OCI-LY7 (cell line): Measurements from ENCODE around the gene KIAA1549. TPM values are rescaled to one million over a fixed set of nuclear protein-coding genes. Genes with fewer than 3 reads are reported as not detected.

Experiments
- BruUV-seq: library from RNA; stranded (reverse); fragments of 400-500 nt; replicated peaks from 2 replicates; lab custom pipeline; 2021; lab: Mats Ljungman, UMichigan
- CTCF ChIA-PET: fragments of 300-600 bp; sonication (Branson Sonifier 250); formaldehyde crosslinking; loops from one replicate; lab custom pipeline; 2022; ENCODE audit warnings: antibody characterized with exemption; ENCODE audit not compliant: unreplicated experiment; lab: Charles Lee
- POLR2A ChIA-PET: fragments of 300-600 bp; sonication (Branson Sonifier 250); formaldehyde crosslinking; loops from one replicate; lab custom pipeline; 2022; ENCODE audit warnings: antibody characterized with exemption; lab: Charles Lee
- DNase-seq: peaks from one replicate; pipeline ENCODE4 v3.0.0-alpha.2; 2015; ENCODE audit warnings: low spot score
- H2AFZ ChIP-seq: fragments of 200-600 bp; sonication (generic), shearing (Covaris generic); 2 replicates; pipeline ENCODE4 v1.6.1; 2014; ENCODE audit warnings: mild to moderate bottlenecking, antibody characterized with exemption, low read length, moderate library complexity
- H3K27ac ChIP-seq: fragments of 200-600 bp; sonication (generic); 2 replicates; pipeline ENCODE4 v1.5.1; 2014; ENCODE audit warnings: mixed run types, low read depth, mild to moderate bottlenecking, moderate library complexity, low read length, inconsistent platforms; ENCODE audit not compliant: poor library complexity, severe bottlenecking
- H3K36me3 ChIP-seq: fragments of 200-600 bp; sonication (generic); 2 replicates; pipeline ENCODE4 v1.6.1; 2014; ENCODE audit warnings: mild to moderate bottlenecking, antibody characterized with exemption, low read length, moderate library complexity, mixed read lengths; ENCODE audit not compliant: insufficient read depth
- H3K4me1 ChIP-seq: fragments of 200-600 bp; sonication (generic); 2 replicates; pipeline ENCODE4 v1.5.1; 2014; ENCODE audit warnings: mild to moderate bottlenecking, low read length; ENCODE audit not compliant: insufficient read depth, poor library complexity, severe bottlenecking
- H3K4me2 ChIP-seq: fragments of 200-600 bp; sonication (generic); 2 replicates; pipeline ENCODE4 v1.6.1; 2014; ENCODE audit warnings: mild to moderate bottlenecking, low read length
- H3K4me3 ChIP-seq: fragments of 200-600 bp; sonication (generic); 2 replicates; pipeline ENCODE4 v1.5.1; 2014; ENCODE audit warnings: mild to moderate bottlenecking, low read depth, low read length; ENCODE audit not compliant: poor library complexity, severe bottlenecking
- H3K79me2 ChIP-seq: fragments of 200-600 bp; sonication (generic); 2 replicates; pipeline ENCODE4 v1.6.1; 2016; ENCODE audit warnings: low read depth, mild to moderate bottlenecking, low read length, moderate library complexity, mixed read lengths; ENCODE audit not compliant: insufficient read depth
- H3K9me2 ChIP-seq: fragments of 200-600 bp; sonication (generic); 2 replicates; pipeline ENCODE4 v1.6.1; 2016; ENCODE audit warnings: mild to moderate bottlenecking, low read length, mixed read lengths; ENCODE audit not compliant: insufficient read depth
- H3K9me3 ChIP-seq: fragments of 200-600 bp; sonication (generic); 2 replicates; pipeline ENCODE4 v1.6.1; 2014; ENCODE audit warnings: mild to moderate bottlenecking, mixed run types, low read length, mixed read lengths
- H4K20me1 ChIP-seq: fragments of 200-600 bp; sonication (generic); 2 replicates; pipeline ENCODE4 v1.6.1; 2014; ENCODE audit warnings: mild to moderate bottlenecking, antibody characterized with exemption, low read length, moderate library complexity, mixed read lengths; ENCODE audit not compliant: insufficient read depth
- CTCF ChIP-seq: fragments of 200-600 bp; sonication (generic); conservative IDR thresholded peaks from 2 replicates; pipeline ENCODE4 v1.5.1; 2014; ENCODE audit warnings: mild to moderate bottlenecking, antibody characterized with exemption, low read length, moderate library complexity, mixed read lengths
- EZH2phosphoT487 ChIP-seq: fragments of 200-600 bp; sonication (generic); IDR thresholded peaks from 2 replicates; pipeline ENCODE4 v1.6.1; 2018; ENCODE audit warnings: low read depth, borderline replicate concordance, mild to moderate bottlenecking, mixed run types, antibody characterized with exemption, low read length, moderate library complexity, mixed read lengths
- intact Hi-C: fragments of 100-400 bp; cut with micrococcal nuclease; formaldehyde crosslinking; loops from one replicate; pipeline ENCODE4 v1.10.0; 2022; ENCODE audit not compliant: unreplicated experiment
- total RNA-seq, 2 experiments: library from RNA; depleted of rRNA in 1 of 2; stranded (reverse); fragments of >200 nt in 1 of 2; shearing (Covaris generic) in 1 of 2; gene quantifications; 2 replicates each; pipeline ENCODE4 v1.2.3, GENCODE V29; 2014 to 2022

KIAA1549 gene
- total RNA-seq, 2 experiments from 2014 or later: 0.03 to 3.0 TPM

DNA sequence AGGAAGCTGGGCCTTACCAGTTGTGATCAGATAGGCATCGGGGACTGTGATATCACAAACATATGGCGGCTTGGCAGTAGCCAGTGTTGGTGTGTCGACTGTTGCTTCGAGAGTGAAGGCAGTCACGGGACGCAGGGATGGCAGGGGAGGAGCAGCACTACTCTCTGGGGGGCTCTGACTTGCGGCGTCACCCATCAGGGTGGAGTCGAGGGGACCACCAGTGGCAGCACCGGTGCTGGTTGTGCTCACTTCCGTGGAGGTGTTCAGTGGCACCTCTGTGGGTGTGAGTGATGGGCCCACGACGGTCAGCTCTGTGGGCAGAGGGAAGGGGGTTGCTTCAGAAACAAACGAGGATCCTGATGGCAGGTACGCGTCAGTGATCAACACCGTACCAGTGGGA is 64.5 kb downstream of the KIAA1549 start:
- no peaks in the 10 kb centered on the region for H3K79me2 ChIP-seq
- no peak overlapping the region for H3K4me3 ChIP-seq
- no peaks in the 10 kb centered on the region for H3K36me3 ChIP-seq
- no peak overlapping the region for H3K27ac ChIP-seq
- intact Hi-C loops: no loop called here
- CTCF ChIA-PET: no interaction called here
- TF ChIP-seq EZH2phosphoT487 (no peak), CTCF (no peak)
- no peaks in the 10 kb centered on the region for H3K9me3 ChIP-seq
- no peaks in the 10 kb centered on the region for H4K20me1 ChIP-seq
- DNase-seq: no peak
- POLR2A ChIA-PET: no interaction called here
- no peaks in the 10 kb centered on the region for H3K4me1 ChIP-seq
- H3K4me2 ChIP-seq: no peak overlapping the region
- BruUV-seq: no TSS peak
- no peaks in the 10 kb centered on the region for H3K9me2 ChIP-seq
- H2AFZ ChIP-seq: no peak overlapping the region

GRCh38 chr7:138916275-138916674 is 64.9 kb downstream of the KIAA1549 start:
- H3K9me3 ChIP-seq: no peaks in the 10 kb centered on the region
- H3K4me3 ChIP-seq: no peak overlapping the region
- no peaks in the 10 kb centered on the region for H3K79me2 ChIP-seq
- no peak overlapping the region for H3K27ac ChIP-seq
- CTCF ChIA-PET: no interaction called here
- no peaks in the 10 kb centered on the region for H3K9me2 ChIP-seq
- H3K36me3 ChIP-seq: no peaks in the 10 kb centered on the region
- intact Hi-C loops: no loop called here
- BruUV-seq: no TSS peak
- H4K20me1 ChIP-seq: no peaks in the 10 kb centered on the region
- H3K4me2 ChIP-seq: no peak overlapping the region
- DNase-seq: no peak
- no peaks in the 10 kb centered on the region for H3K4me1 ChIP-seq
- H2AFZ ChIP-seq: no peak overlapping the region
- POLR2A ChIA-PET: no interaction called here
- TF ChIP-seq EZH2phosphoT487 (no peak), CTCF (no peak)

- CTCF ChIA-PET: no interaction called here
- Histone ChIP-seq H3K4me1 (no peaks in the 10 kb centered on the region), H3K9me2 (no peaks in the 10 kb centered on the region)
Observed at GRCh38 chr7:138913783-138914182, 67.4 kb downstream of the KIAA1549 start.

More at GRCh38 chr7:138913783-138914182, 67.4 kb downstream of the KIAA1549 start:
- Histone ChIP-seq H3K27ac (no peak overlapping the region), H3K36me3 (no peaks in the 10 kb centered on the region), H3K9me3 (no peaks in the 10 kb centered on the region), H3K79me2 (no peaks in the 10 kb centered on the region), H4K20me1 (no peaks in the 10 kb centered on the region), H3K4me3 (no peak overlapping the region), H2AFZ (no peak overlapping the region), H3K4me2 (no peak overlapping the region)
- POLR2A ChIA-PET: interaction anchor here (0.5 kb wide), 1 partner anchor 55 kb away, joined by 3 read pairs; no protein-coding TSS in a partner anchor
- no peak for TF ChIP-seq EZH2phosphoT487
- no peak for TF ChIP-seq CTCF
- BruUV-seq: no TSS peak
- no peak for DNase-seq
- intact Hi-C loops: no loop called here
